GM12875 (cell line): ENCODE measurements around the gene ALS2CL.

Source experiments
- H3K4me3 ChIP-seq: one replicate; pipeline ENCODE4 v1.5.1; 2011; ENCODE audit warnings: low read depth, low read length, control low read depth
- CTCF ChIP-seq: IDR thresholded peaks from 2 replicates; pipeline ENCODE4 v1.5.1; 2011; ENCODE audit warnings: low read depth, mild to moderate bottlenecking, control low read depth, inconsistent platforms, low read length, moderate library complexity, borderline replicate concordance; ENCODE audit not compliant: insufficient read depth

Gene ALS2CL

GRCh38 chr3:46666453-46666845, 27.0 kb downstream of the ALS2CL start:
- no peak overlapping the region for H3K4me3 ChIP-seq
- TF ChIP-seq CTCF, result no peak

GRCh38 chr3:46665763-46666452, 27.6 kb downstream of the ALS2CL start:
- no peak overlapping the region for H3K4me3 ChIP-seq
- no peak for TF ChIP-seq CTCF

DNA sequence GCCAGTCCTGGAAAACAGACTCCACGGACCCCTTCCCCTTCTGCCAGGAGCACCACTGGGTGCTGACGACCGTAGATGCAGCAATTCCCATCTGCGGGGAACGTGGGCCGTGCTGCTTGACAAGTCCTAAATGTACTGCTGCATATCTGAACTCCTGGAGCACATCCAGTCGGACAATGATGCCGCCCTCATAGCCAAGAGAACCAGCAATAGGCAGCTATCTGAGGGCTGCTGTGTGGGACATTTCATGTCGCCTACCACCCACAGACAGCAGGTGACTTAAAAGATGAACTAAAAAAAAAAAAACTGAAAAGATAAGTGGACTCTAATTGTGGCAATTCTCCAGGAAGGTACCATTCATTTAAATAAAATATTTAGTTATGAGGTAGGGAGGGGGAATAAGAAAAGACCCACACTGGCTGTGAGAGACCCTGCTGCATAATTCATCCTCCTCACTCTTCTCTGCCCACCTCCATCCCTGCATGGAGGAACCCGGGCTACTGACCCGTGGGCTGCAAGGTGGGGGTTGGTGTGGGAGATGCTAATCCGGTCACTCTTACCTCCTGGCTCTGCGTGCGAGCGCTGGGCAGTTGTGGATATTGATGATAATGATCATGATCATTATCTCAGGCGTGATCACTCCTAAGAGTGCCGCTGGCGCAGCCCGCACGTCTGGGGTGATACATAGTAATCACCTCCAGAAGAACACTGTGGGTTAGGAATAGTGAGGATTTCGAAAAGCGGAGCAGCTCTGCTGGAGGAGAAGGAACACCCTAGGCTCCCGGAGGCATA, 28.3 kb downstream of the ALS2CL start:
- TF ChIP-seq CTCF, result no peak
- no peak overlapping the region for H3K4me3 ChIP-seq

GRCh38 chr3:46664188-46664970, 29.1 kb downstream of the ALS2CL start:
- no peak for TF ChIP-seq CTCF
- H3K4me3 ChIP-seq, result no peak overlapping the region

GRCh38 chr3:46663591-46664135, 29.8 kb downstream of the ALS2CL start:
- H3K4me3 ChIP-seq, result no peak overlapping the region
- no peak for TF ChIP-seq CTCF

- TF ChIP-seq CTCF, result no peak
- H3K4me3 ChIP-seq, result no peak overlapping the region
Observed at GRCh38 chr3:46662771-46663551, 30.5 kb downstream of the ALS2CL start.
